ENCODE results near the gene TRIM63. TPM values are rescaled to one million over a fixed set of nuclear protein-coding genes. Genes with fewer than 3 reads are reported as not detected.

TRIM63 gene
- total RNA-seq, 4 donors from 2014 or later, result 0.39 to 1.5 TPM; not detected in 2

DNA sequence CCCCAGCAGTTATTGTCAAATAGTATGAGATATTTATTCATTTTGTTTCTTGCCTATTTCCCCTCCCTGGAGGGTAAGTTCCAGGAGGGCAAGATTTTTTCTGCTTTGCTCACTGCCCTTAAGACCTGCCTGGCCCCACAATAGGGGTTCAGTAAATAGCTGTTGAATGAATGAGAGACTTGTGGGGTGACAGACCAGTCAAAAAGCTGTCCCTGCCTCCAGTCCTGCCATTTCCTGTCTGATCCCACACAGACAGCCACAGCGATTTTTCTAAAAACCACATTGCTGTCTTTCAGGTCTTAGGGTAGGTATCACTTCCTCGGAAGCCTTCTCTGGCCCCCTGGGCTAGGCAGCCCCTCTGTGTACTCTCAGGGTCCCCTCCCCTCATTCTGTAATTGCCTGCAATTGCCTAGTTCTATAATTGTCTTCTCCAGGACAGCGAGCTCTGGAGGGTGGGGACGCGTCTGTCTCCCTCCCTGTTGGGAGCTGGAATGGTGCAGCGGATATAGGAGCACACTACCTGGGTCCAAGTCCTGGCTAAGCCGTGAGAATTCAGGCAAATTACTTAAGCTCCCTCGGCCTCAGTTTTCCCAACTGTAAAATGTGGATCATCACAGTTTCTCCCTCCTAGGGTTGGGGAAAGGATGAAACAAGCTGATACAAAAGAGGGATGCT, 47.7 kb downstream of the TRIM63 start:
- intact Hi-C loops (cut with DNase I), result no loop called here
- no peaks in the 10 kb centered on the region for H3K9me3 ChIP-seq
- DNase-seq, result no peak
- no peak for TF ChIP-seq POLR2A (IDR thresholded peaks at IDR 0.05)
- TF ChIP-seq, protein P1, sequence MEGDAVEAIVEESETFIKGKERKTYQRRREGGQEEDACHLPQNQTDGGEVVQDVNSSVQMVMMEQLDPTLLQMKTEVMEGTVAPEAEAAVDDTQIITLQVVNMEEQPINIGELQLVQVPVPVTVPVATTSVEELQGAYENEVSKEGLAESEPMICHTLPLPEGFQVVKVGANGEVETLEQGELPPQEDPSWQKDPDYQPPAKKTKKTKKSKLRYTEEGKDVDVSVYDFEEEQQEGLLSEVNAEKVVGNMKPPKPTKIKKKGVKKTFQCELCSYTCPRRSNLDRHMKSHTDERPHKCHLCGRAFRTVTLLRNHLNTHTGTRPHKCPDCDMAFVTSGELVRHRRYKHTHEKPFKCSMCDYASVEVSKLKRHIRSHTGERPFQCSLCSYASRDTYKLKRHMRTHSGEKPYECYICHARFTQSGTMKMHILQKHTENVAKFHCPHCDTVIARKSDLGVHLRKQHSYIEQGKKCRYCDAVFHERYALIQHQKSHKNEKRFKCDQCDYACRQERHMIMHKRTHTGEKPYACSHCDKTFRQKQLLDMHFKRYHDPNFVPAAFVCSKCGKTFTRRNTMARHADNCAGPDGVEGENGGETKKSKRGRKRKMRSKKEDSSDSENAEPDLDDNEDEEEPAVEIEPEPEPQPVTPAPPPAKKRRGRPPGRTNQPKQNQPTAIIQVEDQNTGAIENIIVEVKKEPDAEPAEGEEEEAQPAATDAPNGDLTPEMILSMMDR (IDR thresholded peaks at IDR 0.05), result no peak
- H3K27me3 ChIP-seq, result no peaks in the 10 kb centered on the region
- no peak overlapping the region for H3K27ac ChIP-seq
- no peak overlapping the region for H3K4me3 ChIP-seq (replicated peaks in 1 of 3)
- no peaks in the 10 kb centered on the region for H3K4me1 ChIP-seq
- no peaks in the 10 kb centered on the region for H3K36me3 ChIP-seq
- WGBS, 2 donors, result 66 to 74% methylated on average over 8 of the region's 8 CpGs

DNA sequence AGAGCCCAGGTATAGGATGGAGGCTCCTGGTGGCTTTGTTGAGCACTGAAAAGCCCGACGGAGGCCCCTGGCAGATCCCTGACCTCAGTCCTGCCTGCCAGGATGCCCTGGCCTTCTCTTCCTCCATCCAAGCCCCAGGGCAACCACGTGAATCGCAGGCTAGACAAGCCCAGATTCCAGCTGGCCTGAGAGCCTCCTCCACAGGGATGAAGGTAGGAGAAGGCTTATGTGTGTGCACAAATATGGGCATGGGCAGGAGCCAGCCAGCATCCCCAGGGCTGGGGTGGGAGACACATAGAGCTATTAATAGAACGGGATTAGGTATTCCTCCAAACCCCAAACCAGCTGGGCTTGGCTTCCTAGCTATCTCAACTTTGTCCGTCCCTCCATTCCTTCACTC, 49.8 kb downstream of the TRIM63 start:
- Histone ChIP-seq H3K4me1 (no peaks in the 10 kb centered on the region), H3K27ac (no peak overlapping the region), H3K4me3 (replicated peaks in 1 of 3) (no peak overlapping the region), H3K9me3 (no peaks in the 10 kb centered on the region), H3K36me3 (no peaks in the 10 kb centered on the region), H3K27me3 (no peaks in the 10 kb centered on the region)
- intact Hi-C loops (cut with DNase I), result no loop called here
- DNase-seq, result no peak
- WGBS, 2 donors, result 72 to 81% methylated on average over 6 of the region's 6 CpGs
- TF ChIP-seq POLR2A (IDR thresholded peaks at IDR 0.05), result no peak
- TF ChIP-seq, protein P1 (IDR thresholded peaks at IDR 0.05), result no peak

- WGBS, 2 donors, result 63 to 76% methylated on average over 6 of the region's 6 CpGs
- no peaks in the 10 kb centered on the region for H3K9me3 ChIP-seq
Measured at GRCh38 chr1:26016953-26017545, 50.4 kb downstream of the TRIM63 start.

GRCh38 chr1:26016258-26016952, 51.0 kb downstream of the TRIM63 start:
- intact Hi-C loops (cut with DNase I), result no loop called here
- H3K27ac ChIP-seq, result no peak overlapping the region
- DNase-seq, result no peak
- H3K4me3 ChIP-seq (replicated peaks in 1 of 3), result no peak overlapping the region
- 84 to 89% methylated on average over 9 to 10 of the region's 10 CpGs for WGBS, 2 donors
- TF ChIP-seq, protein P1 (IDR thresholded peaks at IDR 0.05), result no peak
- TF ChIP-seq POLR2A (IDR thresholded peaks at IDR 0.05), result no peak
- no peaks in the 10 kb centered on the region for H3K4me1 ChIP-seq
- H3K36me3 ChIP-seq, result no peaks in the 10 kb centered on the region
- no peaks in the 10 kb centered on the region for H3K9me3 ChIP-seq
- no peaks in the 10 kb centered on the region for H3K27me3 ChIP-seq

More at GRCh38 chr1:26016953-26017545, 50.4 kb downstream of the TRIM63 start:
- no peaks in the 10 kb centered on the region for H3K4me1 ChIP-seq
- DNase-seq, result no peak
- no peak overlapping the region for H3K4me3 ChIP-seq (replicated peaks in 1 of 3)
- intact Hi-C loops (cut with DNase I), result no loop called here
- no peaks in the 10 kb centered on the region for H3K36me3 ChIP-seq
- no peaks in the 10 kb centered on the region for H3K27me3 ChIP-seq
- TF ChIP-seq POLR2A (IDR thresholded peaks at IDR 0.05), result no peak
- TF ChIP-seq, protein P1 (IDR thresholded peaks at IDR 0.05), result no peak
- no peak overlapping the region for H3K27ac ChIP-seq

DNA sequence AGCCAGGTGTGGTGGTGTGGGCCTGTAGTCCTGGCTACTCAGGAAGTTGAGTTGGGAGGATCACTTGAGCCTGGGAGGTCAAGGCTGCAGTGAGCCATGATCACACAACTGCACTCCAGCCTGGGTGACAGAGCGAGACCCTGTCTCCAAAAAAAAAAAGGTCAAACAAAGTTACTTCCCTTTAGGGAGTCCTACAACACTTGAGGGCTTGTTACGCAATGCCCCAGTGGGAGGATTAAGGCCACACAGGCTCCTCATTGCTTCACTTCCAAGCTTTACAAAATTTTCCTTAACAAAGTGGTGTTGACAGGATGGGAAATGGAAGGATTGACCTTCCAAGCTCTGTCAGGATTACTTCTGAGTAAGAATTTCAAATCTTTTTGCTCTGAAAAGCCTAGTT, 52.1 kb downstream of the TRIM63 start:
- intact Hi-C loops (cut with DNase I), result no loop called here
- H3K9me3 ChIP-seq, result no peaks in the 10 kb centered on the region
- DNase-seq, result no peak

More for the DNA sequence above, 52.1 kb downstream of the TRIM63 start:
- Histone ChIP-seq H3K27me3 (no peaks in the 10 kb centered on the region), H3K27ac (no peak overlapping the region), H3K36me3 (no peaks in the 10 kb centered on the region), H3K4me1 (no peaks in the 10 kb centered on the region), H3K4me3 (replicated peaks in 1 of 3) (no peak overlapping the region)
- 85 to 93% methylated on average over 2 of the region's 2 CpGs for WGBS, 2 donors
- TF ChIP-seq POLR2A (IDR thresholded peaks at IDR 0.05), result no peak
- TF ChIP-seq, protein P1 (IDR thresholded peaks at IDR 0.05), result no peak
